ENCODE data around the gene IL31RA. TPM values are rescaled to one million over a fixed set of nuclear protein-coding genes. Genes with fewer than 3 reads are reported as not detected.

The IL31RA gene
- total and polyA plus RNA-seq, 10 of the 15 experiments (the other 5 are each of a cell fraction or from before 2014, with no cell fraction given): 0.03 to 0.31 (median 0.11) TPM; not detected in 2

- no peaks in the 10 kb centered on the region for H3K79me2 ChIP-seq (ENCODE audit: control insufficient read depth, insufficient read depth, low read length)
- TF ChIP-seq PAX8 (IDR thresholded peaks at IDR 0.05) (no peak), STAT1 (conservative IDR thresholded peaks at IDR 0.05) (no peak), BCL3 (IDR thresholded peaks at IDR 0.05; ENCODE audit: borderline replicate concordance, insufficient read depth, low read depth, low read length, poor library complexity, severe bottlenecking) (no peak), ZNF24 (IDR thresholded peaks at IDR 0.05) (no peak), MEF2A (IDR thresholded peaks at IDR 0.05; ENCODE audit: insufficient read depth, low read depth, low read length) (no peak), KLF5 (IDR thresholded peaks at IDR 0.05; ENCODE audit: partially characterized antibody) (no peak), MYB (IDR thresholded peaks at IDR 0.05; ENCODE audit: borderline replicate concordance, low read depth, low read length) (no peak), ATF2 (IDR thresholded peaks at IDR 0.05; ENCODE audit: low read length) (no peak), IKZF2 (IDR thresholded peaks at IDR 0.05) (no peak), JUND (IDR thresholded peaks at IDR 0.05; ENCODE audit: low read depth, low read length) (no peak), TAF1 (IDR thresholded peaks at IDR 0.05; ENCODE audit: borderline replicate concordance, low read depth, low read length) (no peak), CBX3 (IDR thresholded peaks at IDR 0.05; ENCODE audit: borderline replicate concordance, low read depth) (no peak), E2F8 (IDR thresholded peaks at IDR 0.05; ENCODE audit: low read depth, partially characterized antibody) (no peak), TCF12 (IDR thresholded peaks at IDR 0.05; ENCODE audit: low read depth, low read length) (no peak), BHLHE40 (IDR thresholded peaks at IDR 0.05; ENCODE audit: borderline replicate concordance in 1 of 2, low read depth in 2 of 2, low read length in 1 of 2) (no peak), ZNF217 (IDR thresholded peaks at IDR 0.05) (no peak), CHD1 (IDR thresholded peaks at IDR 0.05; ENCODE audit: low read depth, low read length) (no peak), EZH2 (IDR thresholded peaks at IDR 0.05; ENCODE audit: borderline replicate concordance, control insufficient read depth, low read depth, low read length) (no peak)
- ChIA-PET POLR2A (no interaction called here), SMC1A (ENCODE audit: uncharacterized antibody, unreplicated experiment) (no interaction called here), CTCF (interaction anchor here (1.2 kb wide), 1 partner anchor 11 kb away, joined by 4 read pairs; no protein-coding TSS in a partner anchor), RAD21 (ENCODE audit: unreplicated experiment) (interaction anchor here (1.4 kb wide), 1 partner anchor 23 kb away, joined by 3 read pairs; no protein-coding TSS in a partner anchor)
- DNase-seq (ENCODE audit: low read depth, low spot score) (no peak), ATAC-seq (no peak), FAIRE-seq (no peak)
- no peaks in the 10 kb centered on the region for H4K20me1 ChIP-seq (ENCODE audit: control insufficient read depth, insufficient read depth)
- no peaks in the 10 kb centered on the region for H3K36me3 ChIP-seq (ENCODE audit: control insufficient read depth in 2 of 2, insufficient read depth in 2 of 2, low read length in 1 of 2)
- intact Hi-C loops (cut with micrococcal nuclease; ENCODE audit: unreplicated experiment) (no loop called here), in situ Hi-C loops (cut with MboI) (no loop called here)
- 47% methylated on average over 5 of the region's 5 CpGs for WGBS (ENCODE audit: insufficient coverage, insufficient replicate concordance, low lambda C conversion rate, missing lambda C conversion rate)
- no peak overlapping the region for H2AFZ ChIP-seq (ENCODE audit: control insufficient read depth, low read depth, low read length)
- no peak overlapping the region for H3K4me3 ChIP-seq
- H3K9me3 ChIP-seq (replicated peaks; ENCODE audit: control insufficient read depth, insufficient read depth, low read length): no peaks in the 10 kb centered on the region
- no peak overlapping the region for H3K27ac ChIP-seq (ENCODE audit: control insufficient read depth, insufficient read depth)
- no peak overlapping the region for H3K9ac ChIP-seq (ENCODE audit: control insufficient read depth, insufficient read depth, low read length)
- H3K27me3 ChIP-seq (replicated peaks in 1 of 2; ENCODE audit: control insufficient read depth in 2 of 2, insufficient read depth in 2 of 2, low read length in 1 of 2): no peaks in the 10 kb centered on the region
- H3K4me1 ChIP-seq (ENCODE audit: control insufficient read depth, insufficient read depth, low read length): peaks cover 9% of the 10 kb centered on the region; the same call in 1 of the 2 replicates
- BruUV-seq (replicated peaks): no TSS peak
- no peak overlapping the region for H3K4me2 ChIP-seq (ENCODE audit: control insufficient read depth, insufficient read depth)
Measured at GRCh38 chr5:55925712-55926111, 74.6 kb downstream of the IL31RA start.

All from GM12878 (cell line).